ENCODE data around the gene RABGAP1L.

RABGAP1L gene

DNA sequence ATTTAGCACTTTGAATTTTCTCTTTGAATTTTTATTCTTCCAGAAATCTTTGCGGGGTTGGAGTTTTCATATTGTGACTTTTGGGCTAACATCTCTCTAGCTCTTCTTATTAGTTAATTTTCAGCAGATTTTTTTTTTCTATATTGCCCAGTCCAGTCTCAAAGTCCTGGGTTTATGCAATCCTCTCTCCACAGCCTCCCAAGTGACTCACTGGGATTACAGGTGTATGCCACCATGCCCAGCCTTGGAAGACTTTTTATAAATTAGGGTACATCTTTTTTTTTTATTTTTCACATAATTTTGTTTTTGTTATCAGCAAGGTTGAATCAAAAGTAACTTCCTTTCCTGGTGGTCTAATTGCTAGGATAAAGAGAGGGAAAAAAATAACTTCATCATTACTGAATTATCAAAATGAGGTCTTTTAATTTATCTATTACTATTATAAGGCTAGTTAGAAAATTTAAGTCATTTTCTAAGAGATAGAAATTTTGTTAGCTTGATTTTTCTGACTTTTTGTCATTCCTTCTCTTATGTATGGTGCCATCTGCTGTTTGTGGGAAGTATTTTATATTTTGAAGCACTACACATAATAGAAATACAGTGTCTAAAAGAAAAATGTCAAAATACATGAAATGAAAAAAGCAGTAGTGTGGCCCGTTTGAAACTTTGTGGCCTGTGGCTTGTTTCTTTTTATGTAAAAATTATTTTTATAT is 567.0 kb downstream of the RABGAP1L start:
- ATAC-seq: no peak

DNA sequence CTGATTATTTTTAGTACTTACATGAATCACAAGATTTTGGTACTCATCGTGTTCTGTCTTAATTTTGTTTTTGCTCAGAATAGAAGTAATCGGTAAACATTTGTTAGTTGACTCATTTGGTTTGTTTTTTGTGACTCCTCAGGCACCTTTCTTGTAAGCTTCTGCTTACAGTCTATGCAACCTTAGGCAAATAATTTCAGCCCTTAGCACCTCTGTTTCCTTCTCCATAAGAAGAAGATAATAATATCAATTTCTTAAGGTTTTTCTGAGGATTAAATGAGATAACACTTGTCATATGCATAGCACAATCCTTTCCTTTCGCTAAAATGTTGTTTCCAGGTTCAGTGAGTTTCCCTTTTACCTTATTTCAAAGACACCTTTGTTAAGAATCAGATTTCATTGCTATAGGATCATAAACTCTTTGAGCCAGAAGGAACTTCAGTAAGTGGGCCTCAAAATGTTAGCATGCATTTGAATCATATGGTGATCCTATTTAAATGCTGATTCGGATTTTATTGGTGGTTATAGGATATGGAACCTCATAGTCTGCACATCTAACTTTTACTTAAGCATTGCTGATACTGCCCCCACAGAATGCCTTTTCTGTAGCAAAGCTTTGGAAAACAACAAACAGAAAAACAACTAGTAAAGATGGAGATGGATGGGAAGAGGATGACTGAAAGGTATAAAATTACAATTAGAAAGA is 567.7 kb downstream of the RABGAP1L start:
- ATAC-seq: no peak

DNA sequence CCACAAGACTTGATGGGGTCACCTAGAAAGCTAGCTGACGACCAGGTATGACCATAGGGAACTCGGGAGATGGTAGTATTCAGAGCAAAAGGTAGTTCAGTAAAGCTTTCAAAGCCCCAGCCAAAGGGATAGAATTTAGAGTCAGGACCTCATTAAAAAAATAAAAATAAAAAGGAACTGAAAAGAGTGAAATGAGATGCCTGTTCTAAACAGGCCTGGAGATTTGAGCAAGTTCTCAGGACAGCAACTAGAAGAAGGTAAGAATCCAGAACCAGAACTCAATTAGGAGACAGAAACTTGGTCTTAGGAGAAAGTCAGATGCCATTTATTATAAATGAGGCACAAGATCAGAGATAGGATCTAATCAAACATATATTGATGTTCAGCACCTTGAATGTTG is 575.0 kb downstream of the RABGAP1L start:
- ATAC-seq: no peak

DNA sequence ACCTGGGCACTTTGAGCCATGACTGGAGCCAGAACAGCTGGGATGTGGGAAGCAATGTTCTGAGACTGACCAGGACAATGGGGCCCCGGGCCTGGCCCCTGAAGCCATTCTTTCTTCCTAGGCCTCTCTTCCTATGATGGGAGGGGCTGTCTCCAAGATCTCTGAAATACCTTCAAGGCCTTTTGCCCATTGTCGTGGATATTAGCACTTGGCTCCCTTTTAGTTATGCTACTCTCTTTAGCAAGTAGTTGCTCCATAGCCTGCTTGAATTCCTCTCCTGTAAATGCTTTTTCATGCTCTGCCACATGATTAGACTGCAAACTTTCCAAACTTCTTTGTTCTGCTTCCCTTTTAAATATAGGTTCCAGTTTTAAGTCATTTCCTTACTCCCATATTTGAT is 577.5 kb downstream of the RABGAP1L start:
- no peak for ATAC-seq

DNA sequence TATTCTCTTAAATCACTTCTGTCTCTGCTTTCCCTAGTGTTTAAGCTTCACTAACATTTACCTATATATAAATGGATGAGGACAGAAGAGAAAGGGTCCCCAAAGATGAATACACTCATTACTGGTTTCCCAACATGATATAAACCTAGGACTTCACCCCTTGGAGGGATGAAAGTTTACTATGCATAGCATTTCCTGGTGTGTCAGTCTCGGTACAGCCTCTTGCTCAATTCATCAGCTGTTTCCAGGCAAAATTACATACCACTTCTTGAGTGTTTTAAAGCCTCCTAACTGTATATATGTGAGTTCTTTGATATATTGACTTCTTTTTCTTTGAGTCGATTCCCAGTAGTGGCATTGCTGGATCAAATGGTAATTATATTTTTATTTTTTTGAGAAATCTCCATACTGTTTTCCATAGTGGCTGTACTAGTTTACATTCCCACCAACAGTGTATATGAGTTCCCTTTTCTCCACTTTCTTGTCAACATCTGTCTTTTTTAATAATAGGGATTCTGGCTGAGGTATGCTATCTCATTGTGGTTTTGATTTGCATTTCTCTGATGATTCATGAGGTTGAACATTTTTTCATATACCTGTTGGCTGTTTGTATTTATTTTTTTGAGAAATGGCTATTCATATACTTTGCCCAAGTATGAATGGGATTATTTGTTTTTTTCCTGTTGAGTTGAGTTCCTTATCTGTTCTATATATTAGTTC is 581.1 kb downstream of the RABGAP1L start:
- ATAC-seq: no peak

DNA sequence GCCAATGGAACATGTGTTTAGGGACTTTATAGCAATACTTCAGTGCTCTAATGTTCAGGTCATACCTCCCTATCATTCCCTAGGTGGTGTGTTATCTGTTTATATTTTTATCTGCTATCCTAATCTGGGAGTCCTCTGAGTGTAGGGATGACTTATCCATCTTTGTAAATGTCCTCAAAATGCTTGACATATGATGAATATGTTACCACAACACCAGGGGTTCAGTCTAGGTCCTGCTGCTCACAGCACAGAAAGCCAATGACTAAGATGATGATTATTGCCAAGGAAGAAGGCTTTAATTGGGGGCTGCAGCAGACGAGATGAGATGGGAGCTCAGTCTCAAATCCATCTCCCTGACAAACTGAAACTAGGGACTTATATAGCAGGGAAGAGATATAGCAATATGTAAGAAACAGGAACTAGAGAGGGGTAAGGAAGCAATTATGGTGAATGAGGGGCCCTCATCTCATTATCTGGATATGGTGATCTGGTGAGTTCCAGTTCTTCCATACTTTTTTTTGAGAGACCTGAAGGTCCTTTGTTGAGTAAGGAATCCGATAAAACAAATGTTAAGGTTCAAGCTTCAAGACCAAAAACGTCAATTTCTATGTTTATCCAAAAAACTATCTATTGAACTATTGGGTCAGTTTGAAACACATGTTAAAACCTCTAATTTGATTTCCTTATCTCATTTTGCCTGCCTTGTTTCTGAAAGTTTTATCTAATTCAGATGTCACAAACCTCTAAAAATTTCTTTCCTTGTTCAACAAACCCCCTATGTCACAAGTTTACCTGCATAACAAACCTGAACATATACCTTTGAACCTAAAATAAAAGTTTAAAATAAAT is 583.7 kb downstream of the RABGAP1L start:
- ATAC-seq: no peak

DNA sequence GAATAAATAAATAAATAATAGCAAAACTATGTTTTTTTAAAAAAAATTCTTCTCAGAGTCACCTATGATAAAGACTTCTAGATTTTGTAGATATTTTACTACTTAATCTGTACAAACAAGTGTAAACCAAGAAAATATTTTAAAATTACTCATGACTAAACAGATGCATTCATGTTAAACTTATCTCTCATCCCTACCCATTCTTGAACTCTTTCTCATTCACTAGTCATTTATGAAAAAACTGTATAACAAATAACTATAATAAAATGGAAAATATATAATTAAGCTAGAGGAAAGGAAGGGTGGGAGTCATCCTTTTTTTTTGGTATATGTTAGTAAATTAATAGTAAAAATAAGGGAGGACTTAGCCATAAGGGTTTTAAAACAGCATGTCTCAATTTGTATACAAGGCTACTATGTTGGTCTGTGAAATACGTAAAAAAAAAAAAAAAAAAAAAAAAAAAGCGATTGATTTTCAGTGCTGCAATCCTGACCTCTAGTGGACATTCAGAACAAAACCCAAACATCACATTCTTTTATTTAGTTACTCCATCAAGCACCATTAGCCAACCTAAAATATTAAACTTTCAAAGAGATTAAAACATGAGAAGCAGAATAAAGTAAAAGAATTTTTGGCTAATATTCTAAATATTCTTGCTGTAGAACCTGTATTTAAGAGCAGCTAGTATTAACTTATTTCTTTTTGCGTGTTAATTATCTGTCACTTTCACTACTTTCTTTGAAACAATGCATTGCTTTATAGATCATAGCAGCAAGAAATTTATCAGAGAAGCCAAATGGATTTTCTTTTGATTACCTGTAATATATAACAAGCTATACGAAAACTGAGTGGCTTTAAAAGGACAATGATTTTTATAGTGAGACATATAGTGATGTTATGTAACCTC is 584.6 kb downstream of the RABGAP1L start:
- no peak for ATAC-seq

DNA sequence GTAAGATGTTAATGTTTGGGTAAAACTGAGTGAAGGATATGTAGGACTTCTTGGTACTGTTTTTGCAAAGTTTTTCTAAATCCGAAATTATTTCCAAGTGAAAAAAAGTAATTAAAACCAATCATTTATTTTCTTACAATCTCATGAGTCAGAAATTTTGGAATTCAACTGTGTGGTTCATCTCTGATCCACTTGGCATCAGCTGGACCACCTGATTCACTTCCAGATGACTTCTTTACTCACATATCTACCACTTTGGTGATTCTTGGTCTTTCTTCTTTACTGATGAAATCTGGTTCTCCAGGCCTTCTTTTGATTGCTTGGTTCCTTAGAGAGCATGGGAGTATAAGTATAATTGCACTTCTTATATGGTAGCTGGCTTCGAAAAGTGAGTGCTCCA is 585.6 kb downstream of the RABGAP1L start:
- no peak for ATAC-seq

DNA sequence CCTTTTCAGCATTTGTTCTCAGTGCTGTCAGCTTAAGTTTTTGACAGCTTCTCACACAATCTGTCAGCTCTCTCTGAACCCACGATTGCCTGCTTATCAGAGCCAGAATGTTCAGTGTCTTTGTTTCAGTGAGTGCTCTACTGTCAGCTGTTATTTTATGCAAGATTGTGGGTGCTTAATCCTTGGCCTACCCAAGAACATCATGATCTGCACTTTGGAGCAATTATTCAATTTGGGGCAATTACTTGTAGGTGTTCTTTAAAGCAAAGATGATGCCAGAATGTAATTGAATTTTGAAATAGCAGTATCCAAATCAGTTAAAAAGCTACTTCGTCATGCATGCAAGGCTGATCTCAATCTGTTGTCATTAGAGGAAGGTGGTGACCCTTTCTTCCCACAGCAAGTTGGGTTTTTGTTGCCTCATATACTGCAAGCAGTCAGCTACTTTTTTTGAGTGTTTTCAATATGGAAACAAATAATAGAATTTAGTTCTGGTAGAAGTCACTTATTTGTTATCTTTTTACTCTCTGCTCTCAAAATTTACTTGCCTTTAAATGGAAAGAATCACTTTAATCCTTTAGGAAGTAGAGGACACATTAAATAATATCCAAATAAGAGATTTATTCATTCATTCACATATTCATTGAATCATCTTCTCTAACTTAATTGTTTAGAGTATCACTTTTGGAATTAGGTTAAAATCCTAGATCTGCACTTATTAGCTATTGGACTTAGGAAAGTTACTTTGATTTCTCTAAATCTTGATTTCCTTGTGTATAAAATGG is 586.9 kb downstream of the RABGAP1L start:
- ATAC-seq: no peak

DNA sequence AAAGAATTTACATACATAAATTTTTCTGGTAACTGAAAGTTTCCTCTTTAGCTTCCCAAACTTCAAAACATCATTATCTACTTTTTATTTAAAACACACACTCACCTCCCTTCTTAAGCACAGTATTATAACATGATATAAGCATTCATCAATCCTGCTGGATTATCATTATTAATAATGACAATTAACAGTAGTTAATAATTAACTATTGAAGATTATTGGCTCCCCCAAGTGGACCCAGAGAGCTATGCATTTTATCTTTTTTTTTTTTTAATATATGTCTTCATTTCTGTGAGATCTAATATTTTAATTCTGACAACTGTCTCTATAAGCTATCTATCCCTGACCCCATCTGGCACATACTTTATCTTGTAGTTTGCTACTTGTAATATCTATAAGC is 588.3 kb downstream of the RABGAP1L start:
- no peak for ATAC-seq

DNA sequence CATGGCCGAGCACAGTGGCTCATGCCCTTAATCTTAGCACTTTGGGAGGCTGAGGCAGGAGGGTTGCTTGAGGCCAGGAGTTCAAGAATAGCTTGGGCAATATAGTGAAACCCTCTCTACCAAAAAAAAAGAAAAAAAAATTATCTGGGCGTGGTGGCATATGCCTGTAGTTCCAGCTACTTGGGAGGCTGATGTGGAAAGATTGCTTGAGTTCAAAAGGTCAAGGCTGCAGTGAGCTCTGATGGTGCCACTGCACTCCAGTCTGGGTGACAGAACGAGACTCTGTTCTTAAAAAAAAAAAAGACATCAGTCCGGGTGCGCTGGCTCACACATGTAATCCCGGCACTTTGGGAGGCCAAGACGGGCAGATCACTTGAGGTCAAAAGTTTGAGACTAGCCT is 589.3 kb downstream of the RABGAP1L start:
- no peak for ATAC-seq

DNA sequence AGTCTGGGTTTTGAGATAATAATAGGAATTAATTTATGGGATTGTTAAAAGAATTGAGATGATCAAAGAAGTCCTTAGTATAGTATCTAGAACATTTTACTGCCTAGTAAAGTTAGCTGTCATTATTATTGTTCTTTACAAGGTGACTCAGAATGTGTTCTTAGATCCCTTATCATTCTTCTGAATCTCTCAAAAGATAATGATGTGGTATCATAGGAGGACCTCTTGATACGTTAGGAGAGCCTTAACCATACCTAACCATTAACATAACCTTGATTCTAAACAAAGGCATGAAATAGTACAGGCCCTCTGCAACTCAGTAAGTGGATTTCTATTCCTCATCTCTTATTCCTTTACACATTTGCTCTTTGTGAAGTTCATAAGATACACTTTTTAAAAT is 593.8 kb downstream of the RABGAP1L start:
- ATAC-seq: no peak

DNA sequence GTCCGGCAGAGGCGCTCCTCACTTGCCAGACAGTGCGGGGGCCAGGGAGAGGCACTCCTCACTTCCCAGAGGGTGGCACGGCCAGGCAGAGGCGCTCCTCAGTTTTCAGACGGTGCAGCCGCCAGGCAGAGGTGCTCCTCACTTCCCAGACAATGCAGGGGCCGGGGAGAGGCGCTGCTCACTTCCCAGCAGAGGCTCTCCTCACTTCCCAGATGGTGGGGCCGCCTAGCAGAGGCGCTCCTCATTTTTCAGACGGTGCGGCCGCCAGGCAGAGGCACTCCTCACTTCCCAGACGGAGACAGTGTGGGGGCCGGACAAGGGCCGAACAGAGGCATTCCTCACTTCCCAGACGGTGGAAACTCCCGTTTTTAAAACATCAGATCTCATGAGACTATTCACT is 602.0 kb downstream of the RABGAP1L start:
- no peak for ATAC-seq

DNA sequence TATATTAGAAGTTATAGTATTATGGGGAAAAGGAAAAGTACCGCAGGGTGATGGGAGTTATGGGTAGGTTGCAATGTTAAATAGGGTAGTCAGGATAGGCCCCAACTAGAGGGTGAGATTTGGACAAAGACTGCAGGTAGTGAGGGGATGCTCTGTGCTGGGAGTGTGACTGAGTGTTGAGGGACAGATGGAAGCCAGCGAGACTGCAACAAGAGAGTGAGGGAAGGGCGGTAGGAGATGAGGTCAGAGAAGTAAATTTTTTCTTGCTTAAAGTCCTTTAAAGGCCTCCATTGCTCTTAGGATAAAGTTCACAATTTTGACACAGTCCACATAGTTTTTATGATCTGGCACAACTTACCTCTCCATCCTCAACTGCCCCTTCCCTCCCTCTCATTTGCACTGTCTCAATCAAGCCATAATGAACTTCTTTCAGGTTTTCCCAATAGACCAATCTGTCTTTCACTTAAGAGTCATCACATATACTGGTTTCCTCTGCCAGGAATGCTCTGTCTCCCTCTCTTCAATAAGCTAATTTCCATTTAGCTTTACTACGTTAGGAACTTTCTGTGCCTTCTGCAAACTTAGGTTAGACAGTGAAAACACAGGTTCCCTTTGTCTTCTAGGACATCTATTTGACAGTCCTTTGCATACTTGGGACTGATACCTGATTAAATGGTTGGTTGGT is 602.7 kb downstream of the RABGAP1L start:
- ATAC-seq: no peak

DNA sequence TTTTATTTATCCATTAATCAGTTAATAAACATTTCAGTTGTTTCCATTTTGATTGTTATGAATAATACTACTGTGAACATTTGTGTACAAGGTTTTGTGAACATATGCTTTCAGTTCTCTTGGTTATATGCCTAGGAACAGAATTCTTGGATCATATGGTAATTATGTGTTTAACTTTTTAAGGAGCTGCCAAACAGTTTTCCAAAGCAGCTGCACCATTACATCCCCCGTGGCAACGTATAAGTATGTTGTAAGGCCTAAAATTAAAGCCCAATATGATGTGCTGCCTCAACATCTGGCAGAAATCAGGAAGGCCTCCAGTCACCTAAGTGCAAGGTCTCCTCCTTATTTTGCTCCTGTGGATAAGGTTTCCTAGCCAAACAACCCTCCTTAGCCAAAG is 604.9 kb downstream of the RABGAP1L start:
- no peak for ATAC-seq

DNA sequence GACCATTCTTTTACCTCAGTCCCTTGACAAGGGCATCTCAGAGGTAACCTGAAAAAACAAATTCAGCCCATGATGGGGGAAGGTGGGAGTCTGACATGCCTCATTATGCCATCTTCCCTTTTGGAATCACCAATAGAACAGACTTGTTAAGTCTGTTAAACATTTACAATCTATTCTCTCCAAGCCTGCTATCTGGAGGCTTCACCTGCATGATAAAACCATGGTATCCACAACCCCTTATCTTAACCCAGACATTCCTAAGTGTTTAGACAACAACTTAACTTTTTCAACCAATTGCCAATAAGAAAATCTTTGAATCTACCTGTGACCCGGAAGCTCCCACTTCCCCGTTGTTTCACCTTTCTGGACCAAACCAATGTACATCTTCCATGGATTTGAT is 607.4 kb downstream of the RABGAP1L start:
- ATAC-seq: no peak

DNA sequence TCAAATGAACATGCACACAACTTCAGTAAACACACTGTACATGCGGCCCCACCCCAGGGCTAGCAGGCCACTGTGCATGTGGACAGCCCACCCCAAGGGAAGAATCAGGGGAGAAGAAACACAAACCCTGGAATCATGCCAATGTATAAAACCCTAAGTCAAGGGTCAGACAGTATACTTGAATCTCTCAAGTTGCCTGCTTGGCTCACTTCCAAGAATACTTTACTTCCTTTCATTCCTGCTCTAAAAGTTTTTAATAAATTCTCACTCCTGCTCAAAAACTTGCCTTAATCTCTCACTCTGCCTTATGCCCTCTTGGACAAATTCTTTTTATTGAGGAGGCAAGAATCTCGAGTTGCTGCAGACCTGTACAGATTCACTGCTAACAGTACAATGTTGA is 609.2 kb downstream of the RABGAP1L start:
- ATAC-seq: no peak

DNA sequence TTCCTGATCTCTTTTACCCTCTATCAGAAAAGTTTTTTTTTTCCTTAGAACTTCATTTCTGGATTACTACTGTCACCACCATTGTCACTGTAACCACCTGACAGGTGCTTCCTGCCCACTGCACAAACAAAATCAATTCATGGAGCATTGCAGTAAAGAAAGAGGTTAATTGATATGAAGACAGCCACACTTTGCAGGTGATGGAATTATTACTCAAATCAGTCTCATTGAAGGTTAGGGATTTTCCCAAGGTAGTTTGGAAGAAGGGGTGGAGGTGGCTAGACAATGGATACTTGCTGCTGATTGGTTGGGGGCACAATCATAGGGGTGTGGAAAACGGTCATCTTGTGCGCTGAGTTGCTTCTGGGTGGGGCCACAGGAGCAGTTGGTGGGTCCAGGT is 609.6 kb downstream of the RABGAP1L start:
- peak in 1 of 2 donors; percentile 25 for ATAC-seq

DNA sequence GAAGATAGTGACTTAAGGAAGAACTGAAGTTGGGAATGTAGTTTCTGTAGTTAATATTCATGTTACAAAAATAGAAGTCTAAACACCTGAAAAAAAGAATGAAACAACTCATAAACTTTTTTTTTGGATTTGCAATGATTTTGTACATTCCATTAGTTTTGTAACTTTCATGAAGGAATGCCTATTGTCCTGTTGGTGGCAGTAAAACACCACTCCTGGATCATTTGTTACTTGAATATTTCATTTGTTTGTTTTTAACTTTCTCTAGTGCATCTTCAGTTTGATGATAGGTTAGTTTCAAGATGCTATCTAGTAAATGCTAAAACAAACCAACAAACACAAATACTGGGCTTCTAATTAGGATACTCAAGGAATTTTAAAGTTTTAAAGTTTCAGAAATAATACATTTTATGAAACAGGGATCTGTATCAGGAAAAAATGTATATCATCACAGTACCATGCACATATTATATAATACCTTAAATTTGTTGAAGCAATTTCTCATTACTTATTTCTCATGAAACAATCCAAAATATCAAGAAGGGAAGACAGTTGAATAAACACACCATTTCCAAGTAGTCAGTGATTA is 610.7 kb downstream of the RABGAP1L start:
- ATAC-seq: no peak

DNA sequence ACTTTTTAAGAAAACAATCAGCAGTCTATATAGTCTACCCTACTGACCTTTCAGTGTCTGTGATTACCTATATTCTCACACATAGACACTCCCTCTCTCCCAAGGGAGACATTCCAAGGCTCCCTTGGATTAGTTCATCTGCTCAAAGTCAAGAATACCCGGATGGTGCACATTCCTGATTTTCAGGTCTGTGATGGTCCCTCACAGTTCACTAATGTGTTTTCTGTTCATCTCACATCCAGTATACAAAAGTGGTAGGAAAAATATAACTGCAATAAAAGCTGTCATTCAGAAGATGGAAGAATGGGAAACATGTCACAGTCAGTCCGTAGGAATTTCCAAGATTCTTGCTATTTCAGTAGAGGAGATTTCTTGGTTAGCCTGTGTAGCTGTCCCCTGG is 616.3 kb downstream of the RABGAP1L start:
- ATAC-seq: no peak
